RWPE1 (cell line): Measurements from ENCODE around the gene PNN.
"Not testable (repeated sequence)": the region's sequence is repeated elsewhere in the genome, so short reads cannot be mapped to it uniquely, and the experiment has no call there.

ENCODE experiments used
- CTCF ChIA-PET: fragments of 350-600 bp; sonication (Branson Sonifier 250); formaldehyde crosslinking; extraction: SDS; loops from one replicate; lab custom pipeline; 2021; lab: Yijun Ruan, JAX
- POLR2A ChIA-PET: fragments of 400-600 bp; formaldehyde crosslinking; extraction: SDS; loops from one replicate; lab custom pipeline; 2020; ENCODE audit warnings: antibody characterized with exemption; ENCODE audit not compliant: low non-redundant PET; lab: Yijun Ruan, JAX
- DNase-seq: peaks from one replicate; pipeline ENCODE4 v3.0.0; 2012; ENCODE audit warnings: low spot score
- H3K27ac ChIP-seq: fragments of 450-650 bp; 2 replicates; pipeline ENCODE4 v1.5.1; 2017
- TF ChIP-seq, protein P1 (sequence below): fragments of 450-650 bp; conservative IDR thresholded peaks from 2 replicates; pipeline ENCODE4 v1.5.1; 2017; ENCODE audit warnings: low read depth, mild to moderate bottlenecking

PNN gene

DNA sequence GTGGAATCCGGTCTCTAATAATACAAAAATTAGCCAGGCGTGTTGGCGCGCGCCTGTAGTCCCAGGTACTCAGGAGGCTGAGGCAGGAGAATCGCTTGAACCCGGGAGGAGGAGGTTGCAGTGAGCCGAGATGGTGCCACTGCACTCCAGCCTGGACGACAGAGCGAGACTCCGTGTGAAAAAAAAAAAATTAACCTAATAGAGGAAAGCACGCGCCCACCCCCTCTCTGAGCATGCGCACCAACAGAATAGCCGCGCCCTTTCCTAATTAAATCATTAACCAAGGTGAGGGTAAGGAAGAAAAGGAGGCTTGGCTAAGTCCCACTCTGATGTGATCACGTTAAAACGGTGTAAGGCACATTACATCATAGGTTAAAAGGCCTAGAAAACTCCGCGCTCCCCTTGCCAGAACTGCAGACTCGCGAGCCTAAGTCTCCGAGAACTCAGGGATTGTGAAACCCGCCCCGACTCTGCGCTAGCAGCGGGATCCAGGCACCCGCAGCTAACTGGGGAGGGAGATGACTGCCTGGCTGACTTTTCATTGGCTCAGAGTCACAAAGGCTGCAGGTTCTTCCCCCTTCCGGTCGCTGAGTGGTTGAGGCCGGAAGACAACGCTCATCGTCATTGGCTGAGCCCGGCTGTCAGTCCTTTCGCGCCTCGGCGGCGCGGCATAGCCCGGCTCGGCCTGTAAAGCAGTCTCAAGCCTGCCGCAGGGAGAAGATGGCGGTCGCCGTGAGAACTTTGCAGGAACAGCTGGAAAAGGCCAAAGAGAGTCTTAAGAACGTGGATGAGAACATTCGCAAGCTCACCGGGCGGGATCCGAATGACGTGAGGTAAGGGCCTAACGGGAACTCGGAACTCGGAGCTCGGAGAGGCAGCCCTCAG, at the start of gene PNN:
Gene PNN (plus strand): TSS at position 695 of the 885 bp plus-strand sequence. CDS start 26 bp downstream, at position 721.
- CTCF ChIA-PET = interaction anchor here (0.6 kb wide), 1 partner anchor 91 kb away, joined by 9 read pairs; no protein-coding TSS in a partner anchor

DNA sequence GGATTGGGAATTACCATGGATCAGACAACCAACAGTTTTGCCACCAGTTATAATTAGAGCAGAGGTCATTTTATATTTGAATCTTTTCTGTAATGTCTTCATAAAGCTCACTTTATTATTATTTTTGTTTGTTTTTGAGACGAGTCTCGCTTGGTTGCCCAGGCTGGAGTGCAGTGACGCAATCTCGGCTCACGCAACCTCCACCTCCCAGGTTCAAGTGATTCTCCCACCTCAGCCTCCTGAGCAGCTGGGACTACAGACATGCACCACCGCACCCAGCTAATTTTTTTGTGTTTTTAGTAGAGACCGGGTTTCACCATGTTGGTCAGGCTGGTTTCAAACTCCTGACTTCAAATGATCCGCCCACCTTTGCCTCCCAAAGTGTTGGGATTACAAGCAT, 37.2 kb upstream of the PNN start:
- POLR2A ChIA-PET, DNase-seq, H3K27ac ChIP-seq: not testable (repeated sequence)
- CTCF ChIA-PET = interaction anchor here (0.6 to 0.7 kb wide), 2 partner anchors 9 to 232 kb away, joined by 3 read pairs; no protein-coding TSS in a partner anchor

More for the DNA sequence above, at the start of gene PNN:
- TF ChIP-seq, protein P1, sequence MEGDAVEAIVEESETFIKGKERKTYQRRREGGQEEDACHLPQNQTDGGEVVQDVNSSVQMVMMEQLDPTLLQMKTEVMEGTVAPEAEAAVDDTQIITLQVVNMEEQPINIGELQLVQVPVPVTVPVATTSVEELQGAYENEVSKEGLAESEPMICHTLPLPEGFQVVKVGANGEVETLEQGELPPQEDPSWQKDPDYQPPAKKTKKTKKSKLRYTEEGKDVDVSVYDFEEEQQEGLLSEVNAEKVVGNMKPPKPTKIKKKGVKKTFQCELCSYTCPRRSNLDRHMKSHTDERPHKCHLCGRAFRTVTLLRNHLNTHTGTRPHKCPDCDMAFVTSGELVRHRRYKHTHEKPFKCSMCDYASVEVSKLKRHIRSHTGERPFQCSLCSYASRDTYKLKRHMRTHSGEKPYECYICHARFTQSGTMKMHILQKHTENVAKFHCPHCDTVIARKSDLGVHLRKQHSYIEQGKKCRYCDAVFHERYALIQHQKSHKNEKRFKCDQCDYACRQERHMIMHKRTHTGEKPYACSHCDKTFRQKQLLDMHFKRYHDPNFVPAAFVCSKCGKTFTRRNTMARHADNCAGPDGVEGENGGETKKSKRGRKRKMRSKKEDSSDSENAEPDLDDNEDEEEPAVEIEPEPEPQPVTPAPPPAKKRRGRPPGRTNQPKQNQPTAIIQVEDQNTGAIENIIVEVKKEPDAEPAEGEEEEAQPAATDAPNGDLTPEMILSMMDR = no peak
- peak within 1 kb of the TSS; percentile 93 for H3K27ac ChIP-seq
- POLR2A ChIA-PET = interaction anchor here (0.8 kb wide), 1 partner anchor 92 kb away, joined by 4 read pairs; no protein-coding TSS in a partner anchor
- peak; percentile 97 for DNase-seq

DNA sequence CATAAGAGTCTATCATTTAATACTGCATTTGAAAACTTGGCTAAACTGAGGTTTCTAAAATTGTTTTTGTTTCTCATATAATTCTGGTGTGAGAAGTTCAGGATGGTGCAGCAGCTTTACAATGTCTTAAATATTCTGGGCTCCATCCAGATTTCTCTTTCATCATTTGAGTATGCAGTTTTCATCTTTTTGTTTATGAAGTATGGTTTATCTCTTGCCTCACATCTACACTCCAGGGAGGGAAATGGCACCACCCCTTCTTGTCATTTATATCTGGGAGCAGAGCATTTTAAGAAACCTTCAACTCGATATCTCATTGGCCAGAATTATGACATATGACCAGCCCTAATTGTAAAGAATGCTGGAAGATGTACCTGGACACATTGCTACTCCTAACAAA, 36.6 kb upstream of the PNN start:
- TF ChIP-seq, protein P1 = no peak
- CTCF ChIA-PET = no interaction called here
- DNase-seq = no peak
- POLR2A ChIA-PET = no interaction called here
- H3K27ac ChIP-seq = no peak overlapping the region

DNA sequence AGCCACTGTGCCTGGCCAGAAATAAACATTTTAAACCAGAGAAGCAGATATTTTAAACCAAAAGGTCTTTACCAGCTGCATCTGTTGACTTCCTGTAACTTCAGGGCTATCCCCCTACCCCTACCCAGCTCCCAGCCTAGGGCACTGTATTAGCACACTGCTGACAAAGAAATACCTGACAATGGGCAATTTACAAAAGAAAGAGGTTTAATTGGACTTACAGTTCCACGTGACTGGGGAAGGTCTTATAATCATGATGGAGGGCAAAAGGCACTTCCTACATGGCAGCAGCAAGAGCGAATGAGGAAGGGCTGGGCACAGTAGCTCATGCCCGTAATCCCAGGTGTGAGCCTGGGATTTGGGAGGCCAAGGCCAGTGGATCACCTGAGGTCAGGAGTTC, 34.9 kb upstream of the PNN start:
- DNase-seq = no peak
- CTCF ChIA-PET = no interaction called here
- TF ChIP-seq, protein P1 = no peak
- POLR2A ChIA-PET = interaction anchor here (0.6 to 0.7 kb wide), 2 partner anchors 15 to 16 kb away, joined by 4 read pairs; no protein-coding TSS in a partner anchor
- H3K27ac ChIP-seq = no peak overlapping the region

DNA sequence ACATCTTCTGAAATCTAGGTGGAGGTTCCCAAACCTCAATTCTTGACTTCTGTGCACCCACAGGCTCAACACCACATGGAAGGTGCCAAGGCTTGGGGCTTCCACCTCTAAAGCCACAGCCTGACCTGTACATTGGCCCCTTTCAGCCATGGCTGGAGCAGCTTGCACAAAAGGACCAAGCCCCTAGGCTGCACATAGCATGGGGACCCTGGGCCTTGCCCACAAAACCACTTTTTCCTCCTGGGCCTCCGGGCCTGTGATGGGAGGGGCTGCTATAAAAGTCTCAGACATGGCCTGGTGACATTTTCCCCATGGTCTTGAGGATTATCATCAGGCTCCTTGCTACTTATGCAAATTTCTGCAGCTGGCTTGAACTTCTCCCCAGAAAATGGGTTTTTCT, 33.4 kb upstream of the PNN start:
- DNase-seq, CTCF ChIA-PET, POLR2A ChIA-PET, H3K27ac ChIP-seq: not testable (repeated sequence)

DNA sequence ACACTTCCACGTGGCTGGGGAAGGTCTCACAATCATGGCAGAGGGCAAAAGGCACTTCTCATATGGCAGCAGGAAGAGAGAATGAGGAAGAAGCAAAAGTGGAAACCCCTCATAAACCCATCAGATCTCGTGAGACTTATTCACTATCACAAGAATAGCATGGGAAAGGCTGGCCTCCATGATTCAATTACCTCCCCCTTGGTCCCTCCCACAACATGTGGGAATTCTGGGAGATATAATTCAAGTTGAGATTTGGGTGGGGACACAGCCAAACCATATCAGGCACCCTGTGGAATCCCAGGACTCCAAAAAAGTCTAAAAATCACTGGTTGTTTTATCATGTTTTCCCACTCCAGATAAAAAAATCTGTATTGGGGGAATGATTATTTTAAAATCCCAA, 31.8 kb upstream of the PNN start:
- CTCF ChIA-PET, POLR2A ChIA-PET, H3K27ac ChIP-seq, DNase-seq: not testable (repeated sequence)

DNA sequence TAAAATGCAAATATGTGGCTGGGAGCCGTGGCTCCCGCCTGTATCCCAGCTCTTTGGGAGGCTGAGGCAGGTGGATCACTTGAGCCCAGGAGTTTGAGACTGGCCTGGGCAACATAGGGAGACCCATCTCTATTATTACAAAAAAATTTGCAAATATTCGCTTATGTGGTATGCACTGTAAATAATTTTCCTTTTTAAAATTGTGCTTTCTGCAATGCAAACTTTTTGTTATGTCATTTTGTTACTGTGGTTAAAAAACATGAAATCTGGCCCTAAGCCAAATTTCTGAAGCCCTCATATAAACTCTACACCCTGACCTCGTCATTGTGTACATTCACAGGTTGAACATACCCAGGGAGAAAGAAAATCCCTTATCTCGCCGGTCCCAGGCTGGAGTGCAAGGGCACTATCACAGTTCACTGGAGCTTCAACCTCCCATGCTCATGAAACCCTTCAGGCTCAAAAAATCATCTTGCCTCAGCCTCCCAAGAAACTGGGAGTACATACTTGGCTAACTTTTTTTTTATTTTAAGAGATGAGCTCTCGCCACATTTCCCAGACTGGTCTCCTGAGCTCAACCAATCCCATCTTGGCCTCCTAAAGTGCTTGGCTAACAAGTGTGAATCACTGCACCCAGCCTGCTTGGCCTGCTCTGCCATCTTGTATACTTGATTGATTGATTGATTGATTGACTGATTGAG, 29.6 kb upstream of the PNN start:
- CTCF ChIA-PET = no interaction called here
- DNase-seq = no peak
- TF ChIP-seq, protein P1 = no peak
- POLR2A ChIA-PET = no interaction called here
- no peak overlapping the region for H3K27ac ChIP-seq
